LNCAP (cell line): Measurements from ENCODE around the gene RBM25.

ENCODE experiments used
- TF ChIP-seq, protein P1 (sequence below): fragments of 450-650 bp; IDR thresholded peaks from 2 replicates; pipeline ENCODE4 v1.5.1; 2017; ENCODE audit warnings: mild to moderate bottlenecking

Gene RBM25

DNA sequence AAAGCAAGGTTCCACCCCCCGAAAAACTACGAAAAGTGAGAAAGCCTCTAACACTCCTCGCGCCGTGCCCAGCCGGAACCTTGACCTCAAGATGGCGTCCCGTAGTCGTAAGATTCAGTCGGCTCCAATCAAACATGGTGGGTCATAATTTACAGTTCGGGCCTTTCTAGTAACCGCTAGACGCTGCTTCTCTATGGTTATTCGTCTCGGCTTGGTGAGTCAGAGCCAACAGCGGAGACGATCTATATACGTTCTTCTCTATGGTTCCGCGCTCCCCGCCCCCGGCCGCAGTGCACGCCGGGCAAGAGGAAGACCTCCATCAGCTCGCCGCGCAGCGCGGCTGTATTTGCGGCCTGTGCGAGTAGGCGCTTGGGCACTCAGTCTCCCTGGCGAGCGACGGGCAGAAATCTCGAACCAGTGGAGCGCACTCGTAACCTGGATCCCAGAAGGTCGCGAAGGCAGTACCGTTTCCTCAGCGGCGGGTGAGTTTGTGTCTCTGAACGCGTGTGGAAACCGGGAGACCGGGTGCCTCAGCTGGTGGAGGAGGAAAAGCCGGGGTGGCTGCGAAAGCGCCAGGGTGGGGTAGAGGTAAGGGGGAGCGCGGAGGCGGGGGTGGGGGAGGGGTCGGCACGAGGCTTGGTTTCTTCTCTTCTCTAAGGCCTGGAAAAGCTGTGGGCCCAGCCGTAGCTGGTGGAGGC lies at the start of gene RBM25:
TSS of gene RBM25 (plus strand) at position 311 of the 698 bp plus-strand sequence. CDS start 13,108 bp downstream, outside the sequence.
- TF ChIP-seq, protein P1, sequence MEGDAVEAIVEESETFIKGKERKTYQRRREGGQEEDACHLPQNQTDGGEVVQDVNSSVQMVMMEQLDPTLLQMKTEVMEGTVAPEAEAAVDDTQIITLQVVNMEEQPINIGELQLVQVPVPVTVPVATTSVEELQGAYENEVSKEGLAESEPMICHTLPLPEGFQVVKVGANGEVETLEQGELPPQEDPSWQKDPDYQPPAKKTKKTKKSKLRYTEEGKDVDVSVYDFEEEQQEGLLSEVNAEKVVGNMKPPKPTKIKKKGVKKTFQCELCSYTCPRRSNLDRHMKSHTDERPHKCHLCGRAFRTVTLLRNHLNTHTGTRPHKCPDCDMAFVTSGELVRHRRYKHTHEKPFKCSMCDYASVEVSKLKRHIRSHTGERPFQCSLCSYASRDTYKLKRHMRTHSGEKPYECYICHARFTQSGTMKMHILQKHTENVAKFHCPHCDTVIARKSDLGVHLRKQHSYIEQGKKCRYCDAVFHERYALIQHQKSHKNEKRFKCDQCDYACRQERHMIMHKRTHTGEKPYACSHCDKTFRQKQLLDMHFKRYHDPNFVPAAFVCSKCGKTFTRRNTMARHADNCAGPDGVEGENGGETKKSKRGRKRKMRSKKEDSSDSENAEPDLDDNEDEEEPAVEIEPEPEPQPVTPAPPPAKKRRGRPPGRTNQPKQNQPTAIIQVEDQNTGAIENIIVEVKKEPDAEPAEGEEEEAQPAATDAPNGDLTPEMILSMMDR = peak; percentile 21; the same call in 1 of the 2 replicates

DNA sequence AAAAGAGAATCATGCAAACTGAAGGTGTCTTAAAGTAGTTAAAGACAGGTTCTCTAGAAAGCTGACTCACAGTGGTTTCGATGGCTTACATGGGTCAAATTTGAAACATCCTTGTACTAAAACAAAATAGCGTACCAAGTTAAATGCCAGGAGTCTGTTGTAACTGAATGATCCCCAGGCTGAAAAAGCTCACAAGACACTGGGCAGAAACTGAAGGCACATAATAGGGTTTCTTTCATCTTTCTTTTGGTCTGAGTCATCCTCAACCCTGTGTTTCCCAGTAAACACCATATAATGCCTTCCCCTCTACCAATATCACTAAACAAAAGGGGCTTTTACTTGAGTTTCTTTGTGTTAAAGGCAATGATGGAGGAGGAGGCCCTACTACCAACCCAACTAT lies 44.2 kb upstream of the RBM25 start:
- TF ChIP-seq, protein P1 = no peak

DNA sequence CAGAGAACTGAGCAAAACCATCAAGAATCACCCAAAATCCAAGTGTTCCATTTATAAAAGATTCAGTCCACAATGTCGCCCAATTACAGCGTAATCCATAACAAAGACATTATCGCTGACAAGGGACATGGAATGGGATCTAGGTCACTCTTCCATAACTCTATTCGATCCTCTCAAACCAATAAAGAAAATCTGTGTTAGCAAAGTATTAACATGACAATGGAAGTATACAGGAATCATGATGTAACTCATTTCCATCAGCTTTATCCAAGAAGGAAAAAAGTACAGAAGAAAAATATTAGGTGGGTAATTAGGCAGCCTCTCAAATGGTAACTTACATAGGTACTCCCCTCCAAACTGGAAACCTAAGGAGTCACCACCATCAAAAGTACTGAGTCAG lies 36.3 kb upstream of the RBM25 start:
- TF ChIP-seq, protein P1 = no peak

DNA sequence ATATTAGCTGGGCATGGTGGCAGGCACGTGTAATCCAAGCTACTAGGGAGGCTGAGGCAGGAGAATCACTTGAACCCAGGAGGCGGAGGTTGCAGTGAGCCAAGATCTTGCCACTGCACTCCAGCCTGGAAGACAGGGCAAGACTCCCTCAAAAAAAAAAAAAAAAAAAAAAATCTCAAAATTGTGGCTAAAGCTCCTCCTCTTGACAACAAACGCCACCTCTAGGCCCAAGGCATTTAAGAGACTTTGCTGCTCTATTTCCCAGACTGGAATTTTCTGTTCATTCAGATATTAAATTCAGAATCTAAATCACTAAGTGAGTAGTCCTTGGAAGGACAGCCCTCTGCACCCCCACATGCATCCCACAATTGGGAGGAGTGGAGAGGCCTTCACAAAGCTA lies 32.8 kb upstream of the RBM25 start:
- TF ChIP-seq, protein P1 = no peak

DNA sequence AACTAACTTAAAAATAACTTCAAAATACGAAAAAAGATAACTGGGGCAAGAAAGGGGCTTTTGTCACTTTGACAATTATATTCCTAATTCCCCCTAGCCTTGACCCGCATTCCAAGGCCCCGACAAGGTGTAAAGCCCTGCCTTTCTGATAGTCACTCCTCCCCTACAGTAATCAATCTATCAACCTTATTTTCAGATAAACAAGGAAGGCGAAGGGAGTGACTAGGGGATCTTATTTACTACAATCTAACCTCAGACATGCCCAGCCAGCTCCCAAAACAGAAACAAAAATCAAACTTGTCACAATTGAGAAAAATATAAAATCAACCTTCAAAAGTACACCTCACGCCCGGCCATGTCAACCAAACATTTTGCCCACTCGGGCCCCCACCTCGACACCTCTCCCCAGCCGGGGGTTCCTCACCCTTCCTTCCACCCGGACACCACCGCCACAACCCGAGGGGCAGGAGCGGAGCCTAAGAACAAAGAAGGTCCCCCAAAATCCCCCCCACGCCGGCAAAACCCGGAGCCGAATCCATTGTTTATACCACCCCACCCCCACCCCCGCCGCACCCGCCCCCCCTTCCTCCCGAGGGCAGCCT lies 32.0 kb upstream of the RBM25 start:
- TF ChIP-seq, protein P1 = no peak

DNA sequence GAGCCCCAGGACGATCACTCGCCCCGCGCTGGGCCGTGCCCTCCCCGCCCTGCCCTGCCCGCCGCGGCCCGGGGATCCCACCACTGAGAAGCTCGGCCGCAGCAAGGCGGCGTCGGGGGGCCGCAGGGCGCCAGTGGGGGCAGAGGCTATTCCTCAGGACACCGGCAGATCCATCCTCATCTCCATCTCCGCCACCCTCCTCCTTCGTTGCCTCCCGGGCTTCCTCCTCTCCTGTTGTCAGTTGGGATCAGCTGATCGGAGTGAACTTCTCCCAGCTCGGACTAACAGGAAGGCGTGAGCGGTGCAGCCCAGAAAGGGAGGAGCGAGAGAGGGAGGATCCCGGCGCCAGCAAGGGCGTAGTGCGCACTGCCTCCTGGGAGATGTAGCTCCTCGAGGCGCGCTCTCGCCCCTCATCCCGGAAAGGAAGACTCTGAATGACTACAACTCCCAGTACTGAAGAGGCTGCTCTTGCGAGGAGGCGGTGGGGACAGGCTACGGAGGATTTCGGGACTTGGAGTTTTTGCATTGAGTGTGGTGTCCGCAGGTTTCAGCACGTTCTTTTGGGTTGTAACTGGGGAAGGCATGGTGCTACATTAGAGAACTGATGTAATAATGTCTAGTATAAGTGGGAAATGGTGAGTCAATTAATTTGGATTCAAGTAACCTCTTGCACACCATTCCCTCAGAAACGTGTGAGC lies 31.3 kb upstream of the RBM25 start, which contains the start of gene ZFYVE1:
TSS of gene ZFYVE1 (minus strand) at position 262 of the 698 bp plus-strand sequence. CDS start 2,598 bp downstream, outside the sequence.
- TF ChIP-seq, protein P1 = no peak

DNA sequence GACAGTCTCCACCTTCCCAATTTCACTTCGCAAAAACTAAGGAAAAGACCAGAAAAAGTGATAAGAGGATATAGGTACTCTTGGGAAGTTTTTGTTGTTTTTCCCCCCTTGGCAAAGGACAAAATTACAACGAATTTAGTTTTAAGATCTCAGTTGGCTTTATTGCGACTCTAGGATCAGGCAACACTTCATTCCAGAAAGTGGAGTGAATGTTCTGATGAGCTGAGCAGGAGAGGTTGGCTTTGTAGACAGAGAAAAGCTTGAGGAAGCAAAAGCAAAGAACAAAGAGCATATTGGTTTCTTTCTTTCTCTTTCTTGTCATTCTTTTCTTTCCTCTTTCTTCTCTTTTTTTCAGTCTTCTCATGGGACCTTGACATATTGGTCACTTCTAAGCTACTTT lies 30.8 kb upstream of the RBM25 start:
- TF ChIP-seq, protein P1 = no peak
